ENCODE measurements around the gene KCNQ1.

Gene KCNQ1

DNA sequence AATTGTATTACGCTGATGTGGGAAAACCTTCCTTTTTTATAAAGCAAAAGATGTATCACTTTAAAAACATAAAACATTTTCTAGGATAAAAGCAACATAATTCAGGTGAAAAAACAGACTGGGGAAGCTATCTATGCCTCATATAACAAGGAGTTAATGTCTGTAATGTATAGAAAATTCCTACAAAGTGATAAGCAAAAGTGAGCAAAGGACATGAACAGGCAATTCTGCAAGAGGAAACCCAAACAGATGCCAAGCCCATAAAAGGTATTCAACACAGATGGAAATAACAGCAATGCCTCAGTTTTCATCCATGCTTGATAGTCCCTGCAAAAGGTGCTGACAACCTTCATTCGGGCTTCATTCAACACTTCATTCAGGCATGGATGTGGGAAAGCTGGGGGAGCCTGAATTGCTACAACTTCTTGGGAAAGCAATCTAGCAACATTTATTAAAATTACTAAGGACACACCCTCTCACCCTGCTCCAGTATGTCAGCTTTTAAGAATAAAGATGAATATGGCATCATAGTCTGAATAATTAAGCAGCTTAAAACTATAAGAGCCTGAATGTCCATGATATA is 215.6 kb downstream of the KCNQ1 start:
- DNase-seq: no peak

- no peak for DNase-seq
Measured at GRCh38 chr11:2661173-2662023, 216.6 kb downstream of the KCNQ1 start.

DNA sequence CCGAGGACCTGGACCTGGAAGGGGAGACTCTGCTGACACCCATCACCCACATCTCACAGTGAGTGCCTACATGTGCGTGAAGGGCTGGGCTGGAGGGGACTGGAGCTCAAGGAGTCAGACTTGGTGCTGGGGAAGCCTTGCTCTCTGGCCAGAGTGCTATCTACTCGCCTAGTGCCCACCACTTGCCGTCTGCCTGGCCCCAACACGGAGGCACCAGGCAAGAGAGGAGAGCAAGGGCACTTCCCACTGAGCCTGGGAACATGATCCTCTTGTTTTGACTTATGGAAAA is 217.2 kb downstream of the KCNQ1 start:
- DNase-seq: no peak

DNA sequence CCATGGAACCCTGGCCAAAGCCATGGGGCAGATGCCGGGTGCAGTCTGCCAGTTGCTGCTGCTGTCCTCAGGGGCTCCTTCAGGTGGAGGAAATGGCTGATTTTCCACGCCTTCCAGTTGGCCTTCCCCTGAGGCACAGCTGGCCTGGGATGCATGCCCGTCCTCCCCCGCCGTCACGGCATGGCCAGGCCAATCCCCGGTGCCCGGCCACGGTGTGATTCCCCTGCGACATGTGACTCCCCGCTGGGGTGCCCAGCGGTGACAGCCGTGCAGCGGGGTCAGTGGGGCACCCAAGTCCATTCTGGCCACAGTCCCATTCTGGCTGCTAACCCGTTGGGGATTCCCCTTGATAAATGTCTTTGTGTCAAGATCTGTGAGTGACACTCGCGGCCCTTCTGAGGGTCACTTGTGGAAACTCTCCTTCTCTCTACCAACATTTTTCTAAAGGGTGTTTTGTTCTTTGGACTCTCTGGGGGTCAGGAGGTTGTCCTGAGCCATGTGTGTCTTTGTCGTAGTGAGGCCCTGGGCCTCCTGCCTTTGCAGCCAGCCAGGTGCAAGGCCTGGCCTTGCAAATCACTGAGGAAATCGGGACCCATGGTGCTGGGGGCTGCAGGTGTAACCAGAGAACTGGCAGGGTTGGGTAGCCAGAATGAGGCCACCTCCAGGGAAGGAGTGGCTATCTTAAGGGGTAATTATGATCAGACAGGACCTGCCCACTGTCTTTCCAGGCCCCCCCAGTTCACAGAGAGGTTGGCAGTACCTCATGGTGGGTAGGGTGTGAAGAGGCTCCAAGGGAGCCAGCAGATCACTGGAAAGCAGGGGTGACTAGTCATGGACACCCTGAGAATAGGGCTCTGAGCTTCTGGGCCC is 217.9 kb downstream of the KCNQ1 start:
- no peak for DNase-seq

DNA sequence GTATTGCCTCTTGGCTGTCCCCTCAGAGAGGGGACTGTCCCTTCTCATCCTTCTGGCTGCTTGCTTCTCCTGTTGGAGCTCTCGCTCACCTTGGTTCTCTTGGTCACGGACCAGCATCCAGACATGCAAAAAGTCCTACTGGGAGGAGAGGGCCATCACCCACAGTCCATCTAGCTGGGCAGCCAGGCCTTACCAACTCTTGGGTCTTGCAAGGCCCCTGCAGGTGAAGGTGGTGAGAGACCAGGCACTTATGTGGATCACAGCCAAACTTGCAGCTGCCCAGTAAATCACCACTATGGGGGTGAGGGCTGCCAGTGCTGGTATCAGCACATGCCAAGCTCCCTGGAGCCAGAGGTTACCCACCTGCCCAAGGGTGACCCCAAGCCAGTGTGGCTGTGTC is 218.7 kb downstream of the KCNQ1 start:
- no peak for DNase-seq

GRCh38 chr11:2663915-2664314 is 219.1 kb downstream of the KCNQ1 start:
- no peak for DNase-seq

DNA sequence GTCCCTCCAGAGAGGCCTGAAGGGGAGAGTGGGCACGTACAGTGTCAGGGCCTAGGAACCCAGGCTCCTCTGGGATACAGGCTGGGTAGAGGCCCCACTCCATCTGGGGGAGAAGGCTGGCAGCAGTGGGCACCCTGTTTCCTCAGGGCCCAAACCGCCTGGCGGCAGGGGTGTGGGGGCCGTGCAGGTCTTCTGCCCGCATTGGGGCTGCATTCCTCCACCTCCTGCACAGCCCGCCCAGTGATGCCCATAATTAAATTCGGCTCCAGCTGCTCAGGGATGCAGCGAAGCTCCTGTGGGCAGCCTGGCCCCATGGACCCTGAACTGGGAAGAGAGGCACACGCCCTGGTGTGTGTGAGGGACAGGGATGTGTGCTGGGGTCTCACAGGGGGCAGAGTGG is 219.6 kb downstream of the KCNQ1 start:
- no peak for DNase-seq

GRCh38 chr11:2664791-2665525 is 220.2 kb downstream of the KCNQ1 start:
- no peak for DNase-seq

DNA sequence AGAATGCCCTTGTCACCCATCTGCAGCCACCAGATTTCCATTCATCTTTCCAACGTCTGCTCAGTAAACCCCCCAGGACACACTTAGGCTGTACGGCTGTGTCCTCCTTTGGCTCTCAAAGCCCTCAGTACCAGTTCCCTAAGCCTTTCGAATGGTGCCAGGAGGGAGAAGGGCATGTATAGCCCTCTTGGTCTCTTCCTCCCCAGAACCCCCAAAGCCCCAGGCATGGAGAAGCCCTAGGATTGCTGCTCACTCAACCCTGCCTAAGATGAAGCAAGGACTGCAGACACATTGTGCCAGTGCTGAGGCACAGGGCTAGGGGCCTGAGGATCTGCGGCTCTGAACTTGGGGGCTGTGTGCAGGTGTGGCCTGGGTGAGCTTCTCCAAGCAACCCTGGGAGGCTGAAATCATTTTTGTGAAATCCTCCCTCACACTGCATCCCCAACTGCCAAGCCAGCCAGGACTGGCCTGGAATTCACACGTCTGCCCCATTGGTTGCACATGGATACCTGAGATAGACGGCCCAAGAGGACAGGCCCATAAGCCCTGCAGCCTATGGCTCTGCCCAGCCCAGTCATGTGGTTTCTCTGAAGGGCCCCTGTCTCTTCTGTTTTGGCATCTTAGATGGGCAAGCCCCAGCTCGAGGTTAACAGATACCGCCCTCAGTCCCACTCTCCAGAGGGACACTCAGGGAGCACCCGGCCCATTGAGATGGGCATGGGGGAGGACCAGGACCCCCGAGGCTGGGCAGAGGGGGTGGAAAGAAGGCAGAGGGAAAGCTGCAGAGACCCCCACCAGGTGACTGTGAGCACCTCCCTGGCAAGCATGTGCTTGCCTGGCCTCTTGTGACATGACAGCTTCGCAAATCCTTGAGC is 221.0 kb downstream of the KCNQ1 start:
- DNase-seq: no peak

- no peak for DNase-seq
Measured at GRCh38 chr11:2666401-2666741, 221.6 kb downstream of the KCNQ1 start.

DNA sequence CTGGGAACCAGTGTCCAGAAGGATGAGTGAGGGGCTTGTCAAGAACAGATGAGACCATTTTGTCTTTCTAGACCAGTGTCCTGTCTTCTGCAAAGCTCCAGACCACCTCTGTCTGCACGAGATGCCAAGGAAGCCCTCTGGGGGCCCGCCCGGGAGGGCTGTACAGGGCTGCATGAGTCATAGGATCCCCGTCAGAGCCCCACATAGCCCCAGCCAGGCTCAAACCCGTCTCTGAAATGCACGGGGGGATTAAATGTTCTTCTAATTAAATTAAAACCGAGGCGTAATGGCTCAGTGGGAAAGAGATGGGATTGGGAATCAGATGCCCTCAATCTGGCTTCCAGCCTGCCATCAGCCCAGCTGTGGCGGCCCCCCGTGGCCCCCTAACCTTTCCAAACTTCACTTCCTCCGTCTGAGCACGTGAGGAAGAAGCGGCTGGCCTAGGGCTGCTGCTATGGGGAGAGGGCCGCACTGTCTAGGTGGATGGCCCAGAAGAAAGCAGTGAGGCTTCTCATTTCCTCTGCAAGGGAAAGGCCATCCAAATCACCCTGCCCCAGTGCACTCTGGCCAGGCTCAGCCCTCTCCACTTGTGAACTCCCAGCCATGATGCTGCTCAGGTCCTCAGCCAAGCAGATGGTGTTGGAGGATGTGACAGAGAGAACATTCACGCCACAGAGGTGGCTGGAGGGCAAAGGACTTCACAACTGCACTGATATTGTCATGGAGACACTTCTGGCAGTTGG is 222.2 kb downstream of the KCNQ1 start:
- DNase-seq: no peak

GRCh38 chr11:2667940-2668339 is 223.1 kb downstream of the KCNQ1 start:
- DNase-seq: no peak

DNA sequence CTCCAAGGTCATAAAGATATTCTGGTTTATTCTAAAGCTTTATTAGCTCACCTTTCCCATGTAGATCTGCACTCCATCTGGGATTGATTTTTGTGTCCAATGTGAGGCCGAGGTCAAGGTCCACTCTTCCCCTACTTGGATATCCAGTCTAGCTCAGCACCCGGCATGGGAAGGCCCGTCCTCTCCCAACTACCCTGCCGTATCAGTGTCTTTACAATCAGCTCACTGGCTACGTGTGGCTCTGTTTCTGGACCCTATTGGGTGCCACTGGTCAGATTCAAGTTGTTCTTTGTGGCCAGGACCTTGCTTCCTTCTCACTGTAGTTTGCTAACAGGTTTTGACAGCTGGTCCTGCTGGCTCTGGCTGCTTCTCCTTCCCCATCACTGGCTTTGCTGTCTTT is 224.1 kb downstream of the KCNQ1 start:
- DNase-seq: no peak

DNA sequence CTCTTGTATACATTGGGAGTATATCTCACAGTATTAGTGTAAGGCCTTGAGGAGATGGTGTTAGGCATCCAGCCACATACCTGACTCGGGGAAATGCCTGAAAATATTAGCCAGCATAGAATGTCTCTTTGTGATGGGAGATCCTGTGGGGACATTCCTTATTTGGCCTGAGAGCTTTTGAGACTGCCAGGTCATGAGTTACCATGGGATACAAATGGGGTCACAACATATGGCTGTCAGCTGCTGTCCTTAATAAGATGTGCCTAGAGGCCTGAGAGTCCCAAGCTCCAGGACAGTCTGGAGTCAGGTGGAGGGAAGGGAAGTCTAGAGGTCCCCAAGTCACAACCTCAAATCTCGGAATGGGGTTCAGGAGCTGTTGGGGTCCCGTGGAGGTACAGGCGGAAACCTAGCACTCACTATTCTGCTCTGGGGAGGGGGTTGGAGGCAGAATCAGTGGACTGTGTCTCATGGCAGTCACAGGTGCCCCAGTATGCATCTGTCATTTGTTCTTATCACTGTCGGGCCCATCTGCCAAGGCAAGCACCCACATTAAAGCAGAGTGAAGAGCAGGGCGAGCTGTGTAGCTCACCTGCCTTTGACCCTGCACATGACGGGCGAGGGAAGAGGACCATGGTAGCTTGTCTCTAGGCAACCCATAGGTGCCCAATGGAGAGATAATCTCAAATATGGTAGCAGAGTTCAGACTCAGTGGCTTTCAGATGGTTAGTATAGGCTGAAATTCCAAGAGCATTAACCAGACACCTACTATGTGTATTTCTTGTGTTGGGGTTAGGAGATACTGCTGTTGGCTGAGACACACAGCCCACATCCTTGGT is 225.0 kb downstream of the KCNQ1 start:
- no peak for DNase-seq

DNA sequence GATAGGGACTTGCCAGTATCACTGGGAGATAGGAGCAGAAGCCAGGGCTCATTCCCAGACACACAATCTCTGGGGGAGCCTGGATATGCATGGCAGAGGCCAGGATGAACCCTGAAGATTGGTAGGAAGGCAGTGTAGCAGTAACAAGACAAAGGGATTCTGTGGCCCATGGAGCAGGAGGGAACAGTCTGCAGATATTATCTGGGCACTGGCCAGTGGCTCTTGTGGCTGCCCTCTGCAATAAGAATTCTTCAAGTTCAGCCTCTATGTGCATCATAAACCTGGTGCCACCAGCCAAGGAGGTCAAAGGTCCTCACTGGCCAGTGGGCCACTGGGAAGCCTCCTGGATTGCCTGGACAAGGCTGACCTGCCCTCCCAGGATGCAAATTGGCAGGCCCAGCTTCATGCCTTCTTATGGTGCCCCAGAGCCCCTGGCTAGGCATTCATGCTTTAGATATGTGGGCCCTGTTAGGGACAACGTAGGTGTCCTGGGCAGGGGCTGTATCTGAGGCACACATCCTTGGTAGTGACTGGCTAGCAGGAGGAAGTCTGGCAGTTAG is 225.8 kb downstream of the KCNQ1 start:
- no peak for DNase-seq

DNA sequence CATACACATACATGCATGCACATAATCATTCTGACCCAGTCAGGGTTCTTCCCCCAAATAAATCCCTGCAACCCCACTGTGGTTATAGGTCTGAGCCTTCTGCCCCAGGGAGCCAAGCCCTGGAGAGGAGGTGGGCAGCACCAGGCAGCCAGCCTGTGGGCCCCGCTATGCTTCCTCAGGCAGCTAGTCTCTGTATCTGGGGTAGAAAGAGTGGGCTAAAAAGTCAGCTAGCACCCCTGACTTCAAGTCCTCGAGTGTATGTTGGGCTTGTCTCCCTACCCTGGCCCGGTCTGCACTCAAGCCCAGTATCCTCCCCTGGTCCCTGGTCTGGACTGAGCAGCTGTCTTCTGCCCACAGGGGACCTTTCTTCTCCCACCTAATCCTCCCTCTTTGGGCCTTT is 226.9 kb downstream of the KCNQ1 start:
- no peak for DNase-seq

GRCh38 chr11:2672553-2673249 is 227.9 kb downstream of the KCNQ1 start:
- no peak for DNase-seq

GRCh38 chr11:2673250-2673610 is 228.4 kb downstream of the KCNQ1 start:
- no peak for DNase-seq

- no peak for DNase-seq
Measured at GRCh38 chr11:2673871-2674471, 229.2 kb downstream of the KCNQ1 start.

Data from stimulated activated CD4-positive, alpha-beta T cell treated with anti-CD3 and anti-CD28 coated beads, Interleukin-15, amount 100 ng/mL, for 24 hours (primary cell).